HepG2 (cell line): Measurements from ENCODE around the gene ATAD2B.
A peak's percentile ranks its signal among the peaks of the same experiment; 100 is the strongest.

Source experiments
- CEBPG ChIP-seq: IDR thresholded peaks from 2 replicates; pipeline ENCODE4 v1.6.1; 2016
- HNRNPUL1 ChIP-seq: fragments of 200-400 bp; formaldehyde crosslinking; IDR thresholded peaks from 2 replicates; pipeline ENCODE4 v1.6.1; 2017; ENCODE audit warnings: low read depth, mild to moderate bottlenecking, low read length, moderate library complexity
- TCF12 ChIP-seq, 2 experiments: fragments of 450-650 bp in 1 of 2; sonication (generic) in 1 of 2; formaldehyde crosslinking in 1 of 2; IDR thresholded peaks; 2 replicates each; pipeline versions ENCODE4 v1.6.1 to v1.8.0; 2017 to 2022; ENCODE audit warnings: antibody characterized with exemption in 1 of 2, mild to moderate bottlenecking in 1 of 2, missing genetic modification reagents in 1 of 2, moderate library complexity in 1 of 2
- ZNF275 ChIP-seq: sonication (generic); formaldehyde crosslinking; IDR thresholded peaks from 2 replicates; pipeline ENCODE4 v1.8.0; 2022; ENCODE audit warnings: missing genetic modification reagents, mild to moderate bottlenecking, inconsistent platforms, borderline replicate concordance
- ZNF766 ChIP-seq: sonication (generic); formaldehyde crosslinking; IDR thresholded peaks from 2 replicates; pipeline ENCODE4 v1.5.0; 2020; ENCODE audit warnings: missing genetic modification reagents, borderline replicate concordance
- TF ChIP-seq, protein P1 (sequence below): sonication (generic); formaldehyde crosslinking; IDR thresholded peaks from 2 replicates; pipeline ENCODE4 v1.4.0; 2020; ENCODE audit warnings: missing genetic modification reagents
- TF ChIP-seq, protein P2 (sequence below): sonication (generic); formaldehyde crosslinking; IDR thresholded peaks from 2 replicates; pipeline ENCODE4 v1.4.0; 2020; ENCODE audit warnings: low read depth, mild to moderate bottlenecking, missing genetic modification reagents
- TF ChIP-seq, protein P3 (sequence below): sonication (generic); formaldehyde crosslinking; IDR thresholded peaks from 2 replicates; pipeline ENCODE4 v1.5.0; 2020; ENCODE audit warnings: mild to moderate bottlenecking, missing genetic modification reagents, moderate library complexity

DNA sequence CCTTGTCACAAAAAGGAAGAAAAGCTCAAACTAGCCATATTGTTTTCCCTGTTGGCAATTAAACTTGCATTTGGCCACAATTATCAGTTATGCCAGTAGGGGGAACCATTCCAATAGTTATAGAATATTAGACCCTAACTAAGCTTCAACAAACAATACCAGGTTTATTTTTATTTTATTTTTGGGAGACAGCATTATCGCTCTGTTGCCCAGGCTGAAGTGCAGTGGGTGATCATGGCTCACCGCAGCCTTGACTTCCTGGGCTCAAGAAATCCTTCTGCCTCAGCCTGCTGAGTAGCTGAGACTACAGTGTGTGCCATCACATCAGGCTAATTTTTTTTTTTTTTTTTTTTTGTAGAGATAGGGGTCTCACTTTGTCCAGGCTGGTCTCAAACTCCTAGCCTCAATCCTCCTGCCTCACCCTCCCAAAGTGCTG lies 102.1 kb downstream of the ATAD2B start:
- TF ChIP-seq TCF12 (IDR thresholded peaks at IDR 0.05): no peak
- TF ChIP-seq TCF12 (CRISPR knock-in tag; IDR thresholded peaks at IDR 0.05): no peak
- no peak for TF ChIP-seq ZNF275
- TF ChIP-seq HNRNPUL1: no peak
- no peak for TF ChIP-seq CEBPG (CRISPR knock-in tag)
- TF ChIP-seq, protein P1, sequence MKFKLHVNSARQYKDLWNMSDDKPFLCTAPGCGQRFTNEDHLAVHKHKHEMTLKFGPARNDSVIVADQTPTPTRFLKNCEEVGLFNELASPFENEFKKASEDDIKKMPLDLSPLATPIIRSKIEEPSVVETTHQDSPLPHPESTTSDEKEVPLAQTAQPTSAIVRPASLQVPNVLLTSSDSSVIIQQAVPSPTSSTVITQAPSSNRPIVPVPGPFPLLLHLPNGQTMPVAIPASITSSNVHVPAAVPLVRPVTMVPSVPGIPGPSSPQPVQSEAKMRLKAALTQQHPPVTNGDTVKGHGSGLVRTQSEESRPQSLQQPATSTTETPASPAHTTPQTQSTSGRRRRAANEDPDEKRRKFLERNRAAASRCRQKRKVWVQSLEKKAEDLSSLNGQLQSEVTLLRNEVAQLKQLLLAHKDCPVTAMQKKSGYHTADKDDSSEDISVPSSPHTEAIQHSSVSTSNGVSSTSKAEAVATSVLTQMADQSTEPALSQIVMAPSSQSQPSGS: no peak
- TF ChIP-seq, protein P2, sequence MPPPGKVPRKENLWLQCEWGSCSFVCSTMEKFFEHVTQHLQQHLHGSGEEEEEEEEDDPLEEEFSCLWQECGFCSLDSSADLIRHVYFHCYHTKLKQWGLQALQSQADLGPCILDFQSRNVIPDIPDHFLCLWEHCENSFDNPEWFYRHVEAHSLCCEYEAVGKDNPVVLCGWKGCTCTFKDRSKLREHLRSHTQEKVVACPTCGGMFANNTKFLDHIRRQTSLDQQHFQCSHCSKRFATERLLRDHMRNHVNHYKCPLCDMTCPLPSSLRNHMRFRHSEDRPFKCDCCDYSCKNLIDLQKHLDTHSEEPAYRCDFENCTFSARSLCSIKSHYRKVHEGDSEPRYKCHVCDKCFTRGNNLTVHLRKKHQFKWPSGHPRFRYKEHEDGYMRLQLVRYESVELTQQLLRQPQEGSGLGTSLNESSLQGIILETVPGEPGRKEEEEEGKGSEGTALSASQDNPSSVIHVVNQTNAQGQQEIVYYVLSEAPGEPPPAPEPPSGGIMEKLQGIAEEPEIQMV: no peak
- no peak for TF ChIP-seq ZNF766 (CRISPR knock-in tag)
- TF ChIP-seq, protein P3, sequence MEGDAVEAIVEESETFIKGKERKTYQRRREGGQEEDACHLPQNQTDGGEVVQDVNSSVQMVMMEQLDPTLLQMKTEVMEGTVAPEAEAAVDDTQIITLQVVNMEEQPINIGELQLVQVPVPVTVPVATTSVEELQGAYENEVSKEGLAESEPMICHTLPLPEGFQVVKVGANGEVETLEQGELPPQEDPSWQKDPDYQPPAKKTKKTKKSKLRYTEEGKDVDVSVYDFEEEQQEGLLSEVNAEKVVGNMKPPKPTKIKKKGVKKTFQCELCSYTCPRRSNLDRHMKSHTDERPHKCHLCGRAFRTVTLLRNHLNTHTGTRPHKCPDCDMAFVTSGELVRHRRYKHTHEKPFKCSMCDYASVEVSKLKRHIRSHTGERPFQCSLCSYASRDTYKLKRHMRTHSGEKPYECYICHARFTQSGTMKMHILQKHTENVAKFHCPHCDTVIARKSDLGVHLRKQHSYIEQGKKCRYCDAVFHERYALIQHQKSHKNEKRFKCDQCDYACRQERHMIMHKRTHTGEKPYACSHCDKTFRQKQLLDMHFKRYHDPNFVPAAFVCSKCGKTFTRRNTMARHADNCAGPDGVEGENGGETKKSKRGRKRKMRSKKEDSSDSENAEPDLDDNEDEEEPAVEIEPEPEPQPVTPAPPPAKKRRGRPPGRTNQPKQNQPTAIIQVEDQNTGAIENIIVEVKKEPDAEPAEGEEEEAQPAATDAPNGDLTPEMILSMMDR (CRISPR knock-in tag): peak; percentile 77
